AG04449 (cell line): ENCODE measurements around the gene VKORC1L1.
A peak's percentile ranks its signal among the peaks of the same experiment; 100 is the strongest.
"Not testable (repeated sequence)": the region's sequence is repeated elsewhere in the genome, so short reads cannot be mapped to it uniquely, and the experiment has no call there.

ENCODE experiments used
- CTCF ChIA-PET: fragments of 350-600 bp; formaldehyde crosslinking; extraction: SDS; loops from one replicate; lab custom pipeline; 2021; ENCODE audit warnings: antibody characterized with exemption; lab: Yijun Ruan, JAX
- POLR2A ChIA-PET: fragments of 400-600, 350-600 bp; formaldehyde crosslinking; extraction: SDS; loops from one replicate; lab custom pipeline; 2020; ENCODE audit warnings: antibody characterized with exemption, inconsistent platforms; lab: Yijun Ruan, JAX
- DNase-seq: peaks from one replicate; pipeline ENCODE4 v3.0.0-alpha.2; 2010; ENCODE audit warnings: low read depth, low spot score
- H3K4me3 ChIP-seq: 2 replicates; pipeline ENCODE4 v1.5.1; 2011; ENCODE audit warnings: low read depth, mild to moderate bottlenecking, control low read depth, low read length
- CTCF ChIP-seq: IDR thresholded peaks from one replicate; pipeline ENCODE4 v1.5.1; 2011; ENCODE audit warnings: mild to moderate bottlenecking, moderate library complexity, low read length, control low read depth, inconsistent platforms; ENCODE audit not compliant: insufficient read depth; ENCODE audit errors: missing control alignments

Gene VKORC1L1

GRCh38 chr7:65846008-65846570 lies 26.8 kb upstream of the VKORC1L1 start:
- CTCF ChIA-PET = no interaction called here
- no peak overlapping the region for H3K4me3 ChIP-seq
- DNase-seq = no peak
- POLR2A ChIA-PET = no interaction called here
- TF ChIP-seq CTCF = no peak

- CTCF ChIA-PET, POLR2A ChIA-PET, H3K4me3 ChIP-seq, DNase-seq: not testable (repeated sequence)
These were observed 19.4 kb upstream of the VKORC1L1 start for GRCh38 chr7:65853426-65853825.

- POLR2A ChIA-PET, H3K4me3 ChIP-seq, CTCF ChIA-PET, DNase-seq: not testable (repeated sequence)
These were observed 19.0 kb upstream of the VKORC1L1 start for GRCh38 chr7:65853892-65854291.

DNA sequence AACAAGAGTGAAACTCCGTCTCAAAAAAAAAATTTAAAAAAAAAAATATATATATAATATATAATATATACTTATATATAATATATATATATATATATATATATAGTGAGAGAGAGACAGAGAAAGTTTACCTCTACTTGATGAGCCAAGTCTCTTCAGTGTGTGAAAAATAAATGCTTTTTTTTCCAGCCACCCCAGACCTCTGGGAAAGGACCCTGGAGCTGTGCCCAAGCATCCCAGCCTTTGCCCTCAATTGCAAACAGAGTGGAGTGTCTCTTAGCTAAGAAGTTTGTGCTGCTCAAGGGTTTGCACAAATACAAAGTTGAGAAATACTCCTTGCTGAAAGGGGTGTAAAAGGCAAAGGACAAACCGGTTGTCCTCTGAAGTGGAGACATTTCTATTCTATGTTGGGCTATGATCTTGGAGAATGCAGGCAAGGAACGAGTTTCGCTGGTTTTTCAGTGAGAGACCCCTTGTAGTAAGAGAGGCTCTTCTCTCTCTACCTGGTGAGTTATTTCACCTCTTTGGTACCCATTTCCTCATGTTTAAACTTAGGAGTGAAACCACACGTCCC lies 15.5 kb upstream of the VKORC1L1 start:
- DNase-seq, CTCF ChIA-PET, H3K4me3 ChIP-seq, POLR2A ChIA-PET: not testable (repeated sequence)

GRCh38 chr7:65858660-65859059 lies 14.2 kb upstream of the VKORC1L1 start:
- POLR2A ChIA-PET, H3K4me3 ChIP-seq, DNase-seq, CTCF ChIA-PET: not testable (repeated sequence)

GRCh38 chr7:65866244-65866643 lies 6.6 kb upstream of the VKORC1L1 start:
- H3K4me3 ChIP-seq, CTCF ChIA-PET, DNase-seq, POLR2A ChIA-PET: not testable (repeated sequence)

DNA sequence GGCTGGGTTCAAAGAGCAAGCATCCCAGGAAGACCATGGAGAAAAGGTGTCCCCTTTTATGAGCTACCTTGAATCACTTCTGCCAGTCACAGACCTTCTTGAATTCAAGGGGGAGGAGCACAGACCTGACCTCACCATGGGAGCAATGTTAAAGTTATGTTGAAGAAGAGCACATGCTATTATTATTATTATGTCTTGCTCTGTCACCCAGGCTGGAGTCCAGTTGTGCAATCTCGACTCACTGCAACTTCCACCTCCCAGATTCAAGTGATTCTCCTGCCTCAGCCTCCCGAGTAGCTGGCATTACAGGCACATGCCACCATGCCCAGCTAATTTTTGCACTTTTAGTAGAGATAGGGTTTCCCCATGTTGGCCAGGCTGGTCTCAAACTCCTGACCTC lies 5.2 kb upstream of the VKORC1L1 start:
- POLR2A ChIA-PET, DNase-seq, CTCF ChIA-PET, H3K4me3 ChIP-seq: not testable (repeated sequence)

- H3K4me3 ChIP-seq, POLR2A ChIA-PET, DNase-seq, CTCF ChIA-PET: not testable (repeated sequence)
These were observed 3.6 kb upstream of the VKORC1L1 start for GRCh38 chr7:65869312-65869711.

DNA sequence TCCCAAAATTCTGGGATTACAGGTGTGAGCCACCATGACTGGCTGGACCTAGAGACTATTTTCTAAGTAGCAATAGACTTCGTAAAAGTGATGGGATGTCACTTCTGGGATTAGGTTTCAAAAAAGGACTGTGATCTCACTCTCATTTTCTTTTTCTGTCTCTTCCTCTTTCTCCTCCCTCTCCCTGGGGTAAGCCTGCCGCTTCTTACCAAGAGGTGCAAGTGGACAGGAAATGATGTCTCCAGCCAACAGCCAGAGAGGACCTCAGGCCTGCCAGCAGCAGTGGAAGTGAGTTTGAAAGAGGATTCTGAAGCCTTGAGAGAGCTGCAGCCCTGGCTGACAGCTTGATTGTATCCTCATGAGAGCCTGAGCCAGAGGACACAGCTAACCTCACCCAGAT lies 1.4 kb upstream of the VKORC1L1 start:
- POLR2A ChIA-PET, H3K4me3 ChIP-seq, DNase-seq, CTCF ChIA-PET: not testable (repeated sequence)

DNA sequence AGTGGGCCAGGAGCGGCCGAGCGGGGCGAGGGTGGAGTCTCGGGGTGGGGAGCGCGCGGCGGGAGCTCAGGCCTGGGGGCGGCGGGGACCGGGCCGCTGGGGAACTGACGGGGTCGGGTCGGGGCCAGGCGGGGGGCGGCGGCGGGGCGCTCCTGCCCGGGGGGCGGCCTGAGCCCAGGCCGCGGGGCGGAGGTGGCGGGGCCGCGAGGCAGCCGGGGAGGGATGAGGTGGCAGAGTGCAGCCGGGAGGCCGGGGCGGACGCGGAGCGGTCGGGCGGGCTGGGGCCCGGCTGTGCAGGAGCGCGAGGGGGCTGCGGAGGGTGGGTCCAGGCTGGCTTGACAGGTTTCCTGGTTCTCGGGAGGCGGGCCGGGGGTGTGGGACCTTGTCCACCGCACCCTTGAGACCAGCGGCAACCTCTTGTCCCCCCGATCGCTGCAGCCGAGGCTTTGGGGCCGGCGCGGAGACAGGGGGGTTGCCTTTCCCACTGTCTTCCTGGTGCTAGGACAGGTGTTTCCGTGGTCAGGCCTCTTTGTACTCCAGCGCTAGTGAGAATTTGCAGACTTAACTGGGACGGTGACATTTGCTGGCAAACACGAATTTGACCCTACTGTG lies 814 bp downstream of the VKORC1L1 start:
- not testable (repeated sequence) for DNase-seq

DNA sequence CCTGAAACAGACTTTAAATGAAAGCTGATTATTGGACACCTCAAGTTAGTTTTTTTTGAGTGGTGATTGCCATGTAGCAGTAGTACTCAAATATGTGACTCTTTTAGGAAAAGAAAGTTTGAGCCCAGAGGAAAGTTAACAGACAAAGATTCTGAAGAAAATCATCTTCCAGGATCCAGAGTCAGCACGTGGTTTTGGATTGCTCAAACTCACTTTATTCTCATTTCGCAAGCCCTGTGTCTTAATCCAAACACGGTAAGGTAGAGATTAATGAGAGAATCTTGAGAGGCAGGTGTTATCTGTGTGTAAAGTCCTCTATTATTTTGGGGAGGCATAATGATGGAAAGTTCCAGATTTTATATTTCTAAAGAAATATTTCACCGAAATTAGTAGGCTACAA lies 2.8 kb downstream of the VKORC1L1 start:
- H3K4me3 ChIP-seq, CTCF ChIA-PET, DNase-seq, POLR2A ChIA-PET: not testable (repeated sequence)

More for the DNA sequence above, 814 bp downstream of the VKORC1L1 start:
- CTCF ChIA-PET, POLR2A ChIA-PET: not testable (repeated sequence)
- H3K4me3 ChIP-seq = peak overlapping the region; percentile 71

DNA sequence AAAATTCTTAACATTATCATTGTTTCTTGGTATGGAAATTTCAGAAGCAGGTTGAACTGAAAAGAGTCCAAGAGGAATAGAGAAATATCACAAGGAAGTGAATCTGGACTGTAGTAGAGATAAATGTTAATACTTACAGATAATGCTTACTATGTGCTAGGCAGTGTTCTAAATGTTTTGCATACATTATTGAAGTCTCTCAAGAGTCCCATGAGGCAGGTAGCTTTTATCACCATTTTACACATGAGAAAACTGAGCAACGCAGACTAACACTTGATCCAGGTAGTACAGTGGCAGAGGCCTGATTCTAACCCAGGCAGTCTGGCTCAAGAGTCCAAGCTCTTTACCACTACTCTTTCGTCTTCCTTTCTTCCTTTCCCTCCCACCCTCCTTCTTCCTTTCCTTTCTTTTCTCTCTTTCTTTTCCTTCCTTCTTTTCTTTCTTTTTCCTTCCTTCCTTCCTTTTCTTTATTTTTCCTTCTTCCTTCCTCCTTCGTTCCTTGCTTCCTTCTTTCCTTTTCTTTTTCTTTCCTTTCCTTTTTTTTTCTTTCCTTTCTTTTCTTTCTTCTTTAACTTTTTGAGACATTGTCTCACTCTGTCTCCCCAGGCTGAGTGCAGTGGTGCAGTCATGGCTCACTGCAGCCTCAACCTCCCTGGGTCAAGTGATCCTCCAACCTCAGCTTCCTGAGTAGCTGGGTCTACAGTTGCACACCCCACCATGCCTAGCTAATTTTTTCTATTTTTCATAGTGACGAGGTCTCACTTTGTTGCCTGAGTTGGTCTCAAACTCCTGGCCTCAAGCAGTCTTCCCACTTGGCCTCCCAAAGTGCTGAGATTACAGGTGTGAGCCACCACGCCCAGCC lies 6.6 kb downstream of the VKORC1L1 start:
- POLR2A ChIA-PET, DNase-seq, CTCF ChIA-PET, H3K4me3 ChIP-seq: not testable (repeated sequence)

GRCh38 chr7:65880242-65880641 lies 7.4 kb downstream of the VKORC1L1 start:
- POLR2A ChIA-PET, DNase-seq, CTCF ChIA-PET, H3K4me3 ChIP-seq: not testable (repeated sequence)

DNA sequence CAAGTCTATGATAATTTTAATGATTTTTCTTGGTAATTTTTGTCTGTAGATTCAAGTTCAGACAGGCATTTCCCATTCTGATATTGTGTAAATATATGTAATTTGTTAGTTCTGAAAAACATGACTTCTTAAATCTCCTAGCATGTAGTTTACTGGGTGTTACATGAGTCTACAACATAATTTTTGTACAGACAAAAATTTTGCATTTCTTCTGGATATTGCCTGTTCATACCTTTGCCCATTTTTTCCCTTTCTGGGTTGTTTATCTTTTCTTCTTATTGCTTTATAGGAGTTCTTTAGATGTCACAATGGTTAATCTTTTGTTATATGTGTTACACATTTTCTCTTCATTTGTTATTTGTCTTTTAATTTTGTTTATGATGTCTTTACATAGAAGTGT lies 12.1 kb downstream of the VKORC1L1 start:
- CTCF ChIA-PET, H3K4me3 ChIP-seq, DNase-seq, POLR2A ChIA-PET: not testable (repeated sequence)

GRCh38 chr7:65885533-65885932 lies 12.7 kb downstream of the VKORC1L1 start:
- DNase-seq, H3K4me3 ChIP-seq, CTCF ChIA-PET, POLR2A ChIA-PET: not testable (repeated sequence)
